Stimulated activated CD8-positive, alpha-beta memory T cell treated with anti-CD3 and anti-CD28 coated beads, Interleukin-15, amount 100 ng/mL, for 48 hours (primary cell): ENCODE results near the gene CPNE5.

ENCODE experiments used
- DNase-seq, 2 donors: peaks; one replicate each; pipeline ENCODE4 v3.0.0-alpha.2; 2020; ENCODE audit warnings: low read depth in 2 of 2

The CPNE5 gene

DNA sequence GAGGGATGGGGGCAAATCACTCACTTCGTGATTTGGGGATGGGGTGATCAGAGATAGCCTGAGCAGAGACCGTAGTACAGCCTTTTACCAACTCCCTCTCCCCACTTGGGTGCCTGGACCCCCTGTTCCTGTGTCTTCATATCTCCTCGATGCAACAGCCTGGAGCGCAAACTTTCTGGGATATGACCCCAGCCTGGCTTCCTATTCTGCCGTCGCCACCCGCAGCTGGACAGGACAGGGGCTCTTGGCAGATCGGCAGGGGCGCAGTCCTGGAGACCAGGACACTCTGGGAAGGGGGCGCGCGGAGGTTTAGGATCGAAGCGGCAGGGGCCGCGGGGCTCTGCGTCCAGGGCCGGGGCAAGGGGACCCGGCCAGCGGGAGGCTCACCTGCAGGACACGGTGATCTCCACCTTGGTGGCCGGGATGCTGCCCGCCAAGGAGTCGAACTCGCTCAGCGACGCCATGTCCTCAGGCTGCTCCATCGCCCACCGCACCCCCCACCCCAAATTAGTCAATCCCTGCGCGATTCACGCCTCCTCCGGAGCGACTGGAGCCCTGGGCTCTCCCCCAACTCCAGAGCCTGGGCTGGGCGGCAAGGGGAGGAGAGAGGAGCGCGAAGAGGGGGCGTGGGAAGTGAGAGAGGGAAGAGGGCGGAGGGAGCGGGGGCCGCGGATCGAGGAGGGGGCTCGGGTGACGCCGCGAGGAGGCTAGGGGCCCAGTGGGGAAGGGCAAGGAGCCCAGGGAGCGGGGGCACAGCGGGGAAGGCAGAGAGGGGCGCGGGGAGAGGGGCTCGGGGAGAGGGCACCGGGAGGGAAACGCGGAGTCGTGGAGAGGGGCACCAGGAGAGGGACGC, at the start of gene CPNE5:
Gene CPNE5, minus strand, starts transcription at position 549 of the 853 bp plus-strand sequence. Its CDS starts 67 bp downstream, at position 482.
- no peak for DNase-seq

DNA sequence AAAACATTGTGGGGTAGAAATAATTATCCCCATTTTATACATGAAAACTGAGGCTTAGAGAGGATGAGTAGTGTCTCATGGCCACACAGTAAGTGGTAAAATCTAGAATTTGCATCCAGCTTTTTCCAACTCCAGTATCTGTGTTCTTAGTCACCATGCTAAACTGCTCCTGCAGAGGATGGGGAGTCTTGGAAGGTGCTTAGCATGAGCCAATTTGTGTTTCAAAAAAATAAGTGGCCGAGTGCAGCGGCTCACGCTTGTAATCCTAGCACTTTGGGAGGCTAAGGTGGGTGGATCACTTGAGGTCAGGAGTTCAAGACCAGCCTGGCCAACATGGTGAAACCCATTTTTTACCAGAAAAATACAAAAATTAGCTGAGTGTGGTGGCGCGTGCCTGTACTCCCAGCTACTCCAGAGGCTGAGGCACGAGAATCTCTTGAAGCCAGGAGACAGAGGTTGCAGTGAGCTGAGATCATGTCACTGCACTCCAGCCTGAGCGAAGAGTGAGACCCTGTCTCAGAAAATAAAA, 48.9 kb upstream of the CPNE5 start:
- DNase-seq, result no peak

DNA sequence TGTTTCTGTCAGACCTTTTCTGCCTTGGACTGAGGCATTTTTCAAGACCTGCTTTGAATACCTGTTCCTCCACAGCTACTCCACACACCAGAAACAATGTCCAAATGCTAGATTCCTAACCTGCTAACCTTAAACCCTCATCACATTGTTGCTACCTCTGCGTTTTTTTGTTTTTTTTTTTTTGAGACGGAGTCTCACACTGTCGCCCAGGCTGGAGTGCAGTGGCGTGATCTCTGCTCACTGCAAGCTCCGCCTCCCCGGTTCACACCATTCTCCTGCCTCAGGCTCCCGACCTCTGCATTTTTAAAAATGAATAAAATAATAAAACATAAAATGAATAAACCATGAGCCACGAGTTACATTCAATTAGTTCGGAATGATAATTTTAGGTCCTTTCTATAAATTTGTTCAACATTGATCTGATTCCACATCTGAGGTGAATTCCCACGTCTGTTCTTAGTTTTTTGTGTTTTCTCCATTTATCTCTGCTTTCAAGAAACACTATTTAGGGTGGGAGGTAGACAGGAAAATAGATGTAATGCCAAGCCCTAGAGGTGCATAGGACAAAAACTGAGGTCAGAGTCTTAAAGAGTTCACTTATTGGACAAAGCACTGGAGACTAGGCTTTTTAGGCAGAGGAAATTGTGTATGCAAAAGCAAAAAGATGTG, 47.8 kb upstream of the CPNE5 start:
- no peak for DNase-seq

DNA sequence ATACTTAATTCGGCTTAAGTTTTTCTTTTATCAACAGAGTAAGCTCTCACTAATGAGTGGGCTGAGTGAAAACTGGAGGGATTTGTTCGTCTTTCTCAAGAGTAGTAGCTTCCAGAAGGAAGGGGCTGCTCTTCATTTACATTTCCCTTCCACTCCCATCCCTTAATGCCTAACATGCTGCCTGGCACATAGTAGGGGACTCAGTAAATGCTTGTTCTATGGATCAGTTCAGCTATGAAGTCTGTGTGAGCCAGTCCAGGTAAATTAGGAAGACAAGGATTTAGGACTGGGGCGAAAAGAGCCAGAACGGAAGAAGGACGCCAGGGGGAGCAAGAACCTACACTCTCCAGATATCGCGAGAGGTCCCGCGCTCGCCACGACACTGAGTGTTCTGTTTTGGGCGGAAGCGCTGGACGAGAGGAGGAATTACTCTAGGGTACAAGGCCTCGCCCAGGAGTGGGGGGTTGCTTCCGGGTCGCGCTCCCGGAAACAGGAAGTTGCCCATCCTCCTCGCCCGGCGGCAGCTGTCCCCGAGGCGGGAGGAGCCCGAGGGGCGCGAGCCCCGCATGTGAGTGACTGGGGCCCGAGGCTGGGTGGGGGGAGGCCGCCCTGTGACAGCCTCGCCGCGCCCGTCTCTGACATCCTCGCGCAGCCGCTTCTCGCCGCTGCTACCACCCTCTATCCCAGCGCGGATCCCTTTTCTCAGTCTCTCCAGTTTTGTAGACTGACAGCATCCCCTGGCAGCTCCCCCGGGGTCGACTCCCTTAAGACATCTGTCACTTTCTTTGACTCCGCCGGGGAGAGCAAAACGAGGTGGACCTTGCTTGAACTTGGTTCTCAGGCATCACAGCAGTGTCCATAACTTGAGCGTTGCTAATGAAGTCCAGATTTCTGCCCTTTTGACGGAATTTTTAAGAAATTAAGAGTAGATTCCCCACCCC, 46.5 kb upstream of the CPNE5 start, which contains the start of gene C6orf89:
Gene C6orf89, plus strand, starts transcription at position 492 of the 941 bp plus-strand sequence. CDS start 13,493 bp downstream, outside the sequence.
- peak; percentile 94 to 95 for DNase-seq

DNA sequence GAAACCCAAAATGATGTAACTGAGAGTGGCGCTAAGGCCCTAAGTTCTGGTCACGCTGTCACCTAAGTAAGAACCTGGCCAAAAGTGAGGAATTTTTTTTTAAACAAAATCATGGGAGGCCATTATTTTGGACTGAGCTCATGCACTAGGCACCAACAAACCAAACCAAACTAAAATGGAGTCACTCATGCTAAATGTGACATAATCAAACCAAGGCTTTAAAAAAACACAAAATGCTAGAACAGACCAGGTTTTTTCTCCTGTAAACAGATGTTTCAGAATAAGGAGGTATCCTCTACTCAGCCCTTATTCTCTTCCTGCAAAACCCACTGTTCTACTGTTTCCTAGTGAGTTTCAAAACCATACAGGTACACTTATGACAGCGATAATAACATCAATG, 45.4 kb upstream of the CPNE5 start:
- DNase-seq, result no peak

DNA sequence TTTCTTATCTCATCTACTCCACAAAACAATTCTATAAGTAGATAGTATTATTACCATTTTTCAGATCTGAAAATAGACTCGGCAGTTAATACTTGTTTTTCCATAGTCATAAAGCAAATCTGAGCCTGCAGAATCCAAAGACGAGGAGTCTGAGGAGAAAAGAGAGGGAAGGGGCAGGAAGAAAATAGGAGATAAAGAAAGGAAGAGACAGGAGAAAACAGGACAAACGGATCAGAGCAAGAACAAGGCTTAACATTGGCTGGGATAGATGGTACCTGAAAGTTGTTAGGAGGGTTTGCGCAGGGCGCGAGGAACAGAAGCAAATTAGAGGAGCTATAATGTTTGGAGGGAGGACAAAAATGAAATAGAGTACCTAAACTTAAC, 36.0 kb upstream of the CPNE5 start:
- no peak for DNase-seq

DNA sequence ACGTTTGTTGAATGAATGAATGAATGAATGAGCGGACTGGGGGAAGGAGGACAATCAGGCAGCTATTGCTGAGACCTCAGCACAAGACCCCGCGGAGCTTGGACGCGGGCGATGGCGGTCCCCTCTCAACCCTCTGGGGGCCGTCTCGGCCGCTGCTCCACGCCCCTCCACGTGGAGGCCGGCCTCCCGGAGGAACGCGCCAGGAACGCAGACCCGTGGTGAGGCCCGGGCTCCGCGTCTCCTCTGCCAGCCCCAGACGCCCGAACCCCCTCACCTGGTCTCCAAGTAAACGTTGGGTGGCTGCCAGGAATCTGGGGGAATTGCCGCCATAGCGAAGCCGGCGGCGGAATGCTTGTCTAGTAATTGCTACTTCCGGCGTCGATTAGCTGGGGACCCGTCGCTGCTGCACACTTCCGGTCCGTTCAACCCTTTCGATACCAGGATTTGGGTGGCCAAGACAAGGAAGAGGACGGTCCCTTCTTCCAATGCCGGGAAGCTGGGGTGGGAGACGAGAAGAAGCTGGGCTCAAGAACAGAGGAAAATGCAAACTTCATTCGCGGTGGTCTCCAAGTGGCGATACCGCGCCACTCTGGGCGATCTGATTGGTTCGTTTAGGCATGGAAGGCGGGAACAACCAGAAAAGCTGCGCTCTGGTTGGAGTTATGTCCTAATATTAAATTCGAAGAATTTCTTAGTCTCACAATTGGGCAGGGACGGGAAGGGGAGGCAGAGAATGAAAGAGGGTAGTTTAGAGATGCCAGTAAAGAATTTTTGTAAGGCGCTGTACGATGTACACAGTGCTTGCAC, 35.4 kb upstream of the CPNE5 start, which contains the start of gene PPIL1:
Gene PPIL1, minus strand, starts transcription at position 361 of the 807 bp plus-strand sequence. Its CDS starts 31 bp downstream, at position 330.
- peak; percentile 64 to 68 for DNase-seq

DNA sequence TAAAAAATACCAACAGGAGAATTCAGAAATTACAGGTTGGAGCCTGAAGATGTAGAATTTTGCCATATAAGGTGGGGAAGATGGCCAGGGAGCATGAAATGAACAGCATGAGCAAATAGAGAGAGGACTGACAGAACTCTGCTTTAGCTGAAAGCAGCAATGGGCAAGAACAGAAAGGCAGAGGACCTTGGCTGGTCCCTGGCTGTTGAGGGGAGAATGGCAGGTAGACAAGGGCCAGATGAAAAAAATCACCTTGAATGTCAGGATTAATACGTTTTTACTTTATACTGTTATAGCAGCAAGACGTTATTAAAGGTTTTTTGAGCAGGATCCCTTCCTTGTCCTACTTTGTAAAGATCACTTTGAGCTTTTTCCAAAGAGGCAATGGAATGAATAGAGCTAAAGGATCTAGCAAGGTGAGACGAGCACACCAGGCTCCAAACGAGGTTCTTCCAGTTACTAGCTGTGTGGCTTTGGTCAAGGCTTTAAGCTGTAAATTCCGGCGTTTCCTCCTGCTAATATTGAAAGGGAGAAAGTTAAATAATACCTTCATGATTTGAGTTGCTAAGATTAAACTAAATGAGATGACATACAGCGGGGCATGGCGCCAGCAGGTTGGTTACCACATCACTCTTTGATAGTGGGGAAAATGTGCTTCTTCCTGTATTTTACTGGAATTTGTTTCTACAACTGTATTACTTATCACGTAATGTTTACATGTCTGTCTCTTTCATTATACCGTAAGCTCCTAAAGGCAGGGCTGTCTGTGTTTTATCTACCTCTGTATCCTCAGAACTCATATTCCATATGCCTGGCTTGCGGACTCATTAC, 34.6 kb upstream of the CPNE5 start:
- DNase-seq, result no peak

DNA sequence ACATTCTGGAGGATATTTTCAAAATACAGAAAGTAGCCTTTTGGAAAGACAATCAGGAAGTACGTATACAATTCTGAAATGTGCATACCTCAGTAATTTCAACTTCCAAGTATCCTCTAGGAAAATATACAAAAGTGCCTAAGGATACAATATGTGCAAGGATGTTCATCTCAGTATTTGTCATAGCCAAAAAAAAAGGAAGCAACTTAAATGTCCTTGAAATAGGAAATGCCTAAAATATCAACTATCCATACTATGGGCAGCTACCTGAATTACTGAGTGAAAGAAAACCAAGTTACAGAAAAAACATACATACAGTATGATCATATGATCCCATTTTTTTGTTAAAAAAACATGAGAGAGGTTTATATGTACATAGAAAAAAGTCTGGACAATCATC, 33.9 kb upstream of the CPNE5 start:
- no peak for DNase-seq

DNA sequence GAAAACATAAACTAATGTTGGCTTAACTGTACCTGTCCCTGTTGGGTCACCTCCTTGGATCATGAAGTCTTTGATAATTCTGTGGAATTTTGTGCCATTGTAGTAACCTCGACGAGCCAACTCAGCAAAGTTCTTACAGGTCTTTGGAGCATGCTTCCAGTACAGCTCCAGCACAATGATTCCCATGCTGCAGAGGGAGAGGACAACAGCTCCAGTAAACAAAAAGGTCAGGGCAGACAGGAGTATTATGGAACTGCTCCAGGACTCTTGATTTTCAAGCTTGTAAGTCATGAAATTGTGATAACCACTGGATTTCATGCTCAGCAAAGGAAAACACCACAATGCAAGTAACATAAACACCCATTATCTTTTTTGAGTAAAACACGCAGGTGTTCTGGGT, 32.4 kb upstream of the CPNE5 start:
- no peak for DNase-seq

DNA sequence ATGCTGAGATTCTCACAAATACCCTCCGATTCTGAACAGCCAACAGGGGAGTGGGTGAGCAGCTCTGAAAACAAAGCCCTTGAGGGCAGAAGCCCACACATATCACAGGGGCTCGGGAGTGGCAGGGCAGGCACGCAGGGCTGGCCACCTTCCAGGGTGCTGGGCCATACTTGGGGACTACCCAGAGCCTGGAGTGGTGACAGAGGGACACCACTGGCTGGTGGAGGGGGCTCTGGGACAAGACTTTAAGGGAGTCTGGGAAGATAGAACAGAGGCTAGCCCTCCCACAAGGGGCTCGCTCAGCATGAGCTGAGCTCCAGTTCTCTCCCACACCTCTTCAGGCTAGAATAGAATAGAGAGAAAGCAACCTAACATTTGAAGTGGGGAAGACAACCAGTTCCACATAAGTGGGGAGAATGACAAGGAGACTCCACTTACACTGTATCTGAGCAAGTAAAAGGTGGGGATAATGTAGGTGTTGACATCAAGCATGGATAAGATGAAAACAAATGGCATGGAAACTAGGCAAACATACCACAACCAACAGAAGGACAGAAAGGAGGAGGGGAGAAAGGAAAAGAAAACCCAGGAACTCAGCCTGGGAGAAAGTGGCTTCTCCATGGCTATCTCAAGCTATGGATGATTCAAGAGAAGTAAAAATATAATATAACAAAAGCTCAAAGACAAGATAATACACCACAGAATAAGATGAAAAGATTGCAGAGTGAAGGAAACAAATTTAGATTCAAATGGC, 28.4 kb upstream of the CPNE5 start:
- no peak for DNase-seq

DNA sequence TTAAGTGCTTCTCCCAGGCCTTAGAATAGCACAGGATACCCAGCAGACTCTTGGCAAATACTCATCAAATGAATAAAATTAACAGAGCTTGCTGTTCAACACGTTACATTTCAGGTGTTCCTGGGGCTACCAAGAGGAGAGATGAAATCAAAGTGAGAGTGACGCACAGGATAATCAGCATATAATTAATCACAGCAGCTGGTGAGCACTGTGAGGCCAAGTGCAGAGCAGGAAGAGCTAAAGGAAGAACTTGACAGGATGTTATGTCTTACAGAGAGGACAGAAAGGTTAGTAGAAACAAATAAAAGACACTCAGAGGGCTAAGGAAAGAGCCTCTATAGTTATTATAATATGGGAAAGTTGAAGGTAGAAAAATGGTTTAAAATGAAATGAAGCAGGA, 26.6 kb upstream of the CPNE5 start:
- DNase-seq, result no peak

DNA sequence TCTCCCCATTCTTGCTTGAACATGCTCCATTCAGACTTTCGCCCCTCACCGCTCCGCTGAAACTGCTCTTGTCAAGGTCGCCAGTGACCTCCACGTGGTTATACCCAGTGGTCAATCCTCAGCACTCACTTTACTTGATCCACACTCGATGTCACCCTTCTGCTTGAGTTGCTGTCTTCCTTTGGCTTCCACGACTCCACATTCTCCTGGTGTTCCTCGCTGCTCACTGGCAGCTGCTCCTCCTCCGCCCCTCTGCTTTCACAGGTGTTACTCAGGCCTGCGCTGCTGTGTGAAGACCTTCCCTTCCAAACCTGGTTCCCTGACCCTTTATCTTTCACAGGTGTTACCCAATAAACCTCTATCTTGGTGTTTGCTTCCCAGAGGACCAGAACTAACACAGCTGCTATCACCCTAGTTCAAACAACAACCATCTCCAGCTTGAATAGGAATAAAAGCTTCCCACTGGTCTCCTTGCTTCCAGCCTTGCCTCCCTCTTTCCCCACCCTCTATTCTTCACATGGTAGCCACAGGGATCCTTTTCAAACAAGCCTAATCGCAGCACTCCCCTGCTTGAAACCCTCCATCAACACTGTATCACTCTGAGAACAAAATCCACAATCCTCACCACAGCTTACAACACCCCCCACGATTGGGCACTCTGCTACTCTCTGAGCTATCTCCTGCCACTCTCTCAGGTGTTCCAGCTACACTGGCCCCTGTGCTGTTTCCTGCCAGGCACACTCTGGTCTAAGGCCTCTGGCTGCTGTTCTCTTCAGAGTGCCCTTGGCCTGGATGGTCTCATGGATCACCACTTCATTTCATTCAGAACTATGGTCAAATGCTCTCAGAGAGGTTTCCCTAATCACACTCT, 24.7 kb upstream of the CPNE5 start:
- DNase-seq, result no peak

DNA sequence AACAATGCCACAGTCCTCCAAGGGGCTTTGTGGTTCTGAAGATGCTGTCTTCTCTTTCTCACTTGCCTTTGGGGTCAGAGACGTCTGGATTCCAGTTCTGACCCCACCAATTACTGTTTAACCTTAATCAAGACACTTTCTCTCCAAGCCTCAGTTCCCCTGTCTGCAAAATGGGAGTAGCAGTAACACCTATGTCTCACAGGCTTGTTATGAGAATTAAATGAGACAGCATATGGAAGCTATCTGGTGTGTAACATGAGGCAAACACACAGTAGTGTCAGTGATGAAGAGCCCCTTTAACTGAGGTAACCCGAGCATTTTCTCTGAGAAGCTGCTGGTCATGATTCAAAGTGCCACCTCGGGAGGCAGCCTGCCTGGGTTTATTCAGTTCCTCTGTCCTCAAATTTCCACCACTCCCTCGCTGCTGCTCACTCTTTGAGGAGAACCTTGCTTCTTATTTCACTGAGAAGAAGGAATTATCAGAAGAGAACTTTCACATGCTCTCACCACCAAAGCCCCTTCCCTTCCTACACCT, 23.7 kb upstream of the CPNE5 start:
- no peak for DNase-seq

DNA sequence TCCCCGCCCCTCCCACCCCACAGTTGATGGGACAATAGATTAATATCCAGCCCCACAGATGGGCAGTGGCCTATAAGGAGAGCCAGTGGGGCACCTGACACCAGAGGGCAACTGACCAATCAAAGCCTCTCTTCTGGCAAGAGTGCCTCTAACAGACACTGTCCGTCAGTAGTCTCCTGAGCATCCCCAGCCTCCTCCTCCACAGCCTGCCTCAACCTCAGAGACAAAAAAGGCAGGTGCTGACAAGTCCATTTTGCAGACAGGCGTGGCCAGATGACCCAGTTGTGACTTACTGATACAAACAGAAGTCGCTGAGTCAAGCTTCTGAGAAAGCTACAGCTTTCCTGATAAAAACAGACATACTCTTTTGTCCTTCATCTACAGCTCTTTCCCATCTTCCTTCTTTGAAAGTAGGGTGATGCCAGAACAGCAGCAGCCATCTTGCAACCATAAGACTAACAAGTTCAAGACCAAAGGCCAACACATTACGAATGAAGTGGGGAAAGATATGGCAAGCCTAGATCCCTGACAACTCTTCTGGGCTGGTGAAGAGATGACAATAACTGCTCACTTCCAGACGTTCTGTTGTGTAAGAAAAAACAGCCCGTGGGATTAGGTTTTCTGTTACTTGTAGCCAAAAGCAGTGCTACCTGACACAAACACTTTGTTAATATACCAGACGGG, 23.1 kb upstream of the CPNE5 start:
- no peak for DNase-seq

DNA sequence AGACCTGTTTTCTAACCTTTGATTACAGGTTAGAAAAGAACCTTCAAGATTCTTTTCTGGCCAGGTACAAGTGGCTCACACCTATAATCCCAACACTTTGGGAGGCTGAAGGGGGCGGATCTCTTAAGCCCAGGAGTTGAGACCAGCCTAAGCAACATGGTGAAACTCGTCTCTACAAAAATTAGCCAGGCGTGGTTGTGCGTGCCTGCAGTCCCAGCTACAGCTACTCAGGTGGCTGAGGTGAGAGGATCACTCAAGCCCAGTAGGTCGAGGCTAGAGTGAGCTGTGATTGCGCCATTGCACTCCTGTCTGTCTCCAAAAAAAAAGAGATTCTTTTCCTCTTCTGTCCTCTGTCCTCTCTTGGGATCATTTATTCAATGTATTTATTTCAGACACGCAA, 20.9 kb upstream of the CPNE5 start:
- no peak for DNase-seq

DNA sequence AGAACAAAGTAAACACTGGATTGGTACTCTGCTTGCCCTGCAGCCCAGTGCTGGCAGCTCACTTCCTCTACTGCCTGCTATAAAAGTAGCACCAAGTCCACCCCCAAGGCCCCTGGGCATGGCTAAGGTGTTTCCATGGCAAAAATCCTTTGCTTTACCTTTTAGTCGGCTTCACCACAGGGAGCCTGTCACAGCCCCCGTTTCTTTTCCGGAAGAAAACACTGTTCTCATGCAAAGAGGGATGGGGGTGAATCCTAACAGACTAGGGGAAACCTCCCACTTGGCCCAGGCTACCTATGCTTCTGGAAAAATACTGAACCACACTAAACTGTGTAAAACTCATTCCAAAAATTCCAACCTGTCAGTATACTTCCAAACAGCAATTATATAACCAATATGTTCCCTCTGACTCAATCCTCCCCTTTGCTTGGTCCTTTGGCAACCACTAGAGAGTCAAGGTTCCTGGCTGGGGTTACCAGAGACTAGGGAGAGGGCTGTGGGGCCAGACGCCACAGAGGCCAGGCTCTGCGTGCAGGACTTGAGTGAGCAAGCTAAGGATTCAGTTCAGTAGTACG, 19.2 kb upstream of the CPNE5 start:
- no peak for DNase-seq
